OCI-LY7 (cell line): ENCODE results near the gene AP1S1. TPM values are rescaled to one million over a fixed set of nuclear protein-coding genes. Genes with fewer than 3 reads are reported as not detected.

Experiments
- BruUV-seq: library from RNA; stranded (reverse); fragments of 400-500 nt; replicated peaks from 2 replicates; lab custom pipeline; 2021; lab: Mats Ljungman, UMichigan
- CTCF ChIA-PET: fragments of 300-600 bp; sonication (Branson Sonifier 250); formaldehyde crosslinking; loops from one replicate; lab custom pipeline; 2022; ENCODE audit warnings: antibody characterized with exemption; ENCODE audit not compliant: unreplicated experiment; lab: Charles Lee
- POLR2A ChIA-PET: fragments of 300-600 bp; sonication (Branson Sonifier 250); formaldehyde crosslinking; loops from one replicate; lab custom pipeline; 2022; ENCODE audit warnings: antibody characterized with exemption; lab: Charles Lee
- DNase-seq: peaks from one replicate; pipeline ENCODE4 v3.0.0-alpha.2; 2015; ENCODE audit warnings: low spot score
- H2AFZ ChIP-seq: fragments of 200-600 bp; sonication (generic), shearing (Covaris generic); 2 replicates; pipeline ENCODE4 v1.6.1; 2014; ENCODE audit warnings: mild to moderate bottlenecking, antibody characterized with exemption, low read length, moderate library complexity
- H3K27ac ChIP-seq: fragments of 200-600 bp; sonication (generic); 2 replicates; pipeline ENCODE4 v1.5.1; 2014; ENCODE audit warnings: mixed run types, low read depth, mild to moderate bottlenecking, moderate library complexity, low read length, inconsistent platforms; ENCODE audit not compliant: poor library complexity, severe bottlenecking
- H3K36me3 ChIP-seq: fragments of 200-600 bp; sonication (generic); 2 replicates; pipeline ENCODE4 v1.6.1; 2014; ENCODE audit warnings: mild to moderate bottlenecking, antibody characterized with exemption, low read length, moderate library complexity, mixed read lengths; ENCODE audit not compliant: insufficient read depth
- H3K4me1 ChIP-seq: fragments of 200-600 bp; sonication (generic); 2 replicates; pipeline ENCODE4 v1.5.1; 2014; ENCODE audit warnings: mild to moderate bottlenecking, low read length; ENCODE audit not compliant: insufficient read depth, poor library complexity, severe bottlenecking
- H3K4me2 ChIP-seq: fragments of 200-600 bp; sonication (generic); 2 replicates; pipeline ENCODE4 v1.6.1; 2014; ENCODE audit warnings: mild to moderate bottlenecking, low read length
- H3K4me3 ChIP-seq: fragments of 200-600 bp; sonication (generic); 2 replicates; pipeline ENCODE4 v1.5.1; 2014; ENCODE audit warnings: mild to moderate bottlenecking, low read depth, low read length; ENCODE audit not compliant: poor library complexity, severe bottlenecking
- H3K79me2 ChIP-seq: fragments of 200-600 bp; sonication (generic); 2 replicates; pipeline ENCODE4 v1.6.1; 2016; ENCODE audit warnings: low read depth, mild to moderate bottlenecking, low read length, moderate library complexity, mixed read lengths; ENCODE audit not compliant: insufficient read depth
- H3K9me2 ChIP-seq: fragments of 200-600 bp; sonication (generic); 2 replicates; pipeline ENCODE4 v1.6.1; 2016; ENCODE audit warnings: mild to moderate bottlenecking, low read length, mixed read lengths; ENCODE audit not compliant: insufficient read depth
- H3K9me3 ChIP-seq: fragments of 200-600 bp; sonication (generic); 2 replicates; pipeline ENCODE4 v1.6.1; 2014; ENCODE audit warnings: mild to moderate bottlenecking, mixed run types, low read length, mixed read lengths
- H4K20me1 ChIP-seq: fragments of 200-600 bp; sonication (generic); 2 replicates; pipeline ENCODE4 v1.6.1; 2014; ENCODE audit warnings: mild to moderate bottlenecking, antibody characterized with exemption, low read length, moderate library complexity, mixed read lengths; ENCODE audit not compliant: insufficient read depth
- CTCF ChIP-seq: fragments of 200-600 bp; sonication (generic); conservative IDR thresholded peaks from 2 replicates; pipeline ENCODE4 v1.5.1; 2014; ENCODE audit warnings: mild to moderate bottlenecking, antibody characterized with exemption, low read length, moderate library complexity, mixed read lengths
- EZH2phosphoT487 ChIP-seq: fragments of 200-600 bp; sonication (generic); IDR thresholded peaks from 2 replicates; pipeline ENCODE4 v1.6.1; 2018; ENCODE audit warnings: low read depth, borderline replicate concordance, mild to moderate bottlenecking, mixed run types, antibody characterized with exemption, low read length, moderate library complexity, mixed read lengths
- intact Hi-C: fragments of 100-400 bp; cut with micrococcal nuclease; formaldehyde crosslinking; loops from one replicate; pipeline ENCODE4 v1.10.0; 2022; ENCODE audit not compliant: unreplicated experiment
- total RNA-seq, 2 experiments: library from RNA; depleted of rRNA in 1 of 2; stranded (reverse); fragments of >200 nt in 1 of 2; shearing (Covaris generic) in 1 of 2; gene quantifications; 2 replicates each; pipeline ENCODE4 v1.2.3, GENCODE V29; 2014 to 2022

The AP1S1 gene
- total RNA-seq, 2 experiments from 2014 or later: 57.9 to 67.3 TPM

GRCh38 chr7:101180130-101180755, 26.0 kb downstream of the AP1S1 start, which contains the start of gene NAT16:
Gene NAT16 (minus strand): TSS chr7:101180293. CDS start chr7:101174807, 5,486 bp downstream.
- no peaks in the 10 kb centered on the region for H3K9me2 ChIP-seq
- no TSS peak for BruUV-seq
- H4K20me1 ChIP-seq: no peaks in the 10 kb centered on the region
- no peak within 1 kb of the TSS for H3K4me3 ChIP-seq
- H3K27ac ChIP-seq: no peak within 1 kb of the TSS
- intact Hi-C loops: no loop called here
- no peaks in the 10 kb centered on the region for H3K9me3 ChIP-seq
- no peak within 1 kb of the TSS for H2AFZ ChIP-seq
- no peak within 1 kb of the TSS for H3K4me2 ChIP-seq
- H3K36me3 ChIP-seq: no peaks in the 10 kb centered on the region
- H3K4me1 ChIP-seq: peaks cover 8% of the 10 kb centered on the region
- TF ChIP-seq CTCF (no peak), EZH2phosphoT487 (no peak)
- H3K79me2 ChIP-seq: no peaks in the 10 kb centered on the region
- no peak for DNase-seq
- ChIA-PET CTCF (no interaction called here), POLR2A (no interaction called here)

GRCh38 chr7:101185258-101185839, 31.1 kb downstream of the AP1S1 start:
- Histone ChIP-seq H3K9me3 (no peaks in the 10 kb centered on the region), H3K79me2 (no peaks in the 10 kb centered on the region), H3K36me3 (no peaks in the 10 kb centered on the region), H4K20me1 (no peaks in the 10 kb centered on the region), H3K4me3 (no peak overlapping the region), H3K4me1 (peaks cover 8% of the 10 kb centered on the region), H3K4me2 (no peak overlapping the region), H3K27ac (no peak overlapping the region), H3K9me2 (no peaks in the 10 kb centered on the region), H2AFZ (no peak overlapping the region)
- no TSS peak for BruUV-seq
- ChIA-PET CTCF (no interaction called here), POLR2A (interaction anchor here (1.7 kb wide), 1 partner anchor 11 kb away, joined by 6 read pairs; no protein-coding TSS in a partner anchor)
- TF ChIP-seq CTCF (no peak), EZH2phosphoT487 (no peak)
- intact Hi-C loops: no loop called here
- DNase-seq: no peak

GRCh38 chr7:101186194-101186593, 31.9 kb downstream of the AP1S1 start:
- Histone ChIP-seq H4K20me1 (no peaks in the 10 kb centered on the region), H3K79me2 (no peaks in the 10 kb centered on the region), H3K9me2 (no peaks in the 10 kb centered on the region), H3K9me3 (no peaks in the 10 kb centered on the region), H3K27ac (no peak overlapping the region), H3K4me1 (peaks cover 8% of the 10 kb centered on the region), H2AFZ (no peak overlapping the region), H3K4me3 (no peak overlapping the region), H3K4me2 (no peak overlapping the region), H3K36me3 (no peaks in the 10 kb centered on the region)
- TF ChIP-seq EZH2phosphoT487 (no peak), CTCF (no peak)
- no TSS peak for BruUV-seq
- CTCF ChIA-PET: no interaction called here
- POLR2A ChIA-PET: no interaction called here
- intact Hi-C loops: no loop called here
- DNase-seq: no peak
